Measurements from ENCODE around the gene REELD1.

GRCh38 chr4:146175541-146176453, 38.5 kb upstream of the REELD1 start, which contains the start of gene LSM6:
- TF ChIP-seq EZH2 (IDR thresholded peaks at IDR 0.05; ENCODE audit: borderline replicate concordance, low read depth, low read length, severe bottlenecking) (no peak), MYC (IDR thresholded peaks at IDR 0.05; ENCODE audit: low read depth, low read length) (no peak), POLR2A (IDR thresholded peaks at IDR 0.05; ENCODE audit: low read depth, low read length) (peak; percentile 53), POLR2AphosphoS5 (IDR thresholded peaks at IDR 0.05; ENCODE audit: insufficient read depth, low read depth, low read length) (peak; percentile 51)
- TF ChIP-seq, protein P1, sequence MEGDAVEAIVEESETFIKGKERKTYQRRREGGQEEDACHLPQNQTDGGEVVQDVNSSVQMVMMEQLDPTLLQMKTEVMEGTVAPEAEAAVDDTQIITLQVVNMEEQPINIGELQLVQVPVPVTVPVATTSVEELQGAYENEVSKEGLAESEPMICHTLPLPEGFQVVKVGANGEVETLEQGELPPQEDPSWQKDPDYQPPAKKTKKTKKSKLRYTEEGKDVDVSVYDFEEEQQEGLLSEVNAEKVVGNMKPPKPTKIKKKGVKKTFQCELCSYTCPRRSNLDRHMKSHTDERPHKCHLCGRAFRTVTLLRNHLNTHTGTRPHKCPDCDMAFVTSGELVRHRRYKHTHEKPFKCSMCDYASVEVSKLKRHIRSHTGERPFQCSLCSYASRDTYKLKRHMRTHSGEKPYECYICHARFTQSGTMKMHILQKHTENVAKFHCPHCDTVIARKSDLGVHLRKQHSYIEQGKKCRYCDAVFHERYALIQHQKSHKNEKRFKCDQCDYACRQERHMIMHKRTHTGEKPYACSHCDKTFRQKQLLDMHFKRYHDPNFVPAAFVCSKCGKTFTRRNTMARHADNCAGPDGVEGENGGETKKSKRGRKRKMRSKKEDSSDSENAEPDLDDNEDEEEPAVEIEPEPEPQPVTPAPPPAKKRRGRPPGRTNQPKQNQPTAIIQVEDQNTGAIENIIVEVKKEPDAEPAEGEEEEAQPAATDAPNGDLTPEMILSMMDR (IDR thresholded peaks at IDR 0.05; ENCODE audit: extremely low read depth in 1 of 2, insufficient read depth in 1 of 2, low read depth in 1 of 2, low read length in 2 of 2), result peak in 1 of 2 donors; percentile 1

All from endothelial cell of umbilical vein (primary cell).